DND-41 (cell line): ENCODE measurements around the gene TOX2.

Experiments used
- ATAC-seq: fragments of 200-7000 bp; cut with Tn5 transposase; 3 replicates; pipeline ENCODE4 v1.9.1; 2021; ENCODE audit warnings: low read depth; ENCODE audit not compliant: insufficient read depth
- DNase-seq: peaks from one replicate; pipeline ENCODE4 v3.0.0-alpha.2; 2020
- H2AFZ ChIP-seq: 2 replicates; pipeline ENCODE4 v1.6.0; 2012; ENCODE audit warnings: low read depth, low read length
- H3K27ac ChIP-seq: 2 replicates; pipeline ENCODE4 v1.5.1; 2012; ENCODE audit warnings: low read length, inconsistent platforms
- H3K27me3 ChIP-seq: fragments of 200-600 bp; sonication (generic); 2 replicates; pipeline ENCODE4 v1.6.0; 2012; ENCODE audit warnings: low read length, mild to moderate bottlenecking, inconsistent platforms; ENCODE audit not compliant: insufficient read depth, poor library complexity
- H3K36me3 ChIP-seq: 2 replicates; pipeline ENCODE4 v1.5.1; 2012; ENCODE audit warnings: low read length, inconsistent platforms; ENCODE audit not compliant: insufficient read depth
- H3K4me1 ChIP-seq: 2 replicates; pipeline ENCODE4 v1.5.1; 2012; ENCODE audit warnings: mild to moderate bottlenecking, low read length; ENCODE audit not compliant: insufficient read depth
- H3K4me2 ChIP-seq: 2 replicates; pipeline ENCODE4 v1.6.0; 2012; ENCODE audit warnings: mild to moderate bottlenecking, moderate library complexity, low read length, inconsistent platforms; ENCODE audit not compliant: insufficient read depth
- H3K4me3 ChIP-seq, 2 experiments: fragments of 200-600 bp in 1 of 2; shearing (Covaris generic) in 1 of 2; 2 replicates each; pipeline ENCODE4 v1.5.1; 2012 to 2016; ENCODE audit warnings: inconsistent platforms in 2 of 2, low read length in 2 of 2, mild to moderate bottlenecking in 2 of 2, low read depth in 1 of 2, moderate library complexity in 1 of 2
- H3K79me2 ChIP-seq: 2 replicates; pipeline ENCODE4 v1.6.0; 2012; ENCODE audit warnings: low read length, inconsistent platforms; ENCODE audit not compliant: insufficient read depth
- H3K9ac ChIP-seq: 2 replicates; pipeline ENCODE4 v1.6.0; 2012; ENCODE audit warnings: low read depth, mild to moderate bottlenecking, inconsistent platforms, low read length, moderate library complexity
- H3K9me3 ChIP-seq: 2 replicates; pipeline ENCODE4 v1.5.1; 2012; ENCODE audit warnings: low read length, moderate library complexity, mild to moderate bottlenecking, inconsistent platforms; ENCODE audit not compliant: insufficient read depth, severe bottlenecking
- H4K20me1 ChIP-seq: 2 replicates; pipeline ENCODE4 v1.6.0; 2012; ENCODE audit warnings: low read length; ENCODE audit not compliant: insufficient read depth
- CTCF ChIP-seq: IDR thresholded peaks from 2 replicates; pipeline ENCODE4 v1.5.1; 2012; ENCODE audit warnings: borderline replicate concordance, low read length, moderate library complexity, mild to moderate bottlenecking; ENCODE audit not compliant: poor library complexity, severe bottlenecking; ENCODE audit errors: extremely low read depth
- EZH2 ChIP-seq: IDR thresholded peaks from 3 replicates; pipeline ENCODE4 v1.6.1; 2012; ENCODE audit warnings: borderline replicate concordance, low read depth, mild to moderate bottlenecking, moderate library complexity, low read length, inconsistent platforms; ENCODE audit not compliant: severe bottlenecking

Gene TOX2

DNA sequence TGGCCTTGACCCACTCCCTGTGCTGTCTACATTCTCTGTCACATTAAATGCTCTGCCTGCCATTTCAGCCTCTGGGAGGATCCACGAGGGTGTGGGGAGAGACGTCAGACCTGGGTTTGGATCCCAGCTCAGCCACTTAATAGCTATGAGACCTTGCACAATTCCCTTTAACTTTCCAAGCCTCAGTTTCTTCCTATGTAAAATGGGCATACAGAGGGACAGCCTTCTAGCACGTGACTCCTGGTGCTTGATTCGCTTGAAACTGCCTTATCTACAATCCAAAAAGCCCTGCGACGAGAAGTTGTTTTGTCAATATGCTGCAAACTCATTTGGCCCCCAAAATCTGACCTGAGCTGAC is 40.0 kb downstream of the TOX2 start:
- ATAC-seq (no peak), DNase-seq (no peak)
- TF ChIP-seq CTCF = no peak
- no peak for TF ChIP-seq EZH2
- Histone ChIP-seq H3K4me1 (peaks cover 70% of the 10 kb centered on the region), H3K9me3 (no peaks in the 10 kb centered on the region), H3K36me3 (no peaks in the 10 kb centered on the region), H3K9ac (no peak overlapping the region), H3K27ac (peak overlapping the region; percentile 47), H3K4me3 (no peak overlapping the region), H3K79me2 (no peaks in the 10 kb centered on the region), H3K4me2 (no peak overlapping the region), H4K20me1 (peaks cover 41% of the 10 kb centered on the region), H2AFZ (no peak overlapping the region), H3K27me3 (peaks cover 12% of the 10 kb centered on the region)

- TF ChIP-seq CTCF = no peak
- no peak for TF ChIP-seq EZH2
- H2AFZ ChIP-seq = no peak overlapping the region
- peaks cover 12% of the 10 kb centered on the region for H3K27me3 ChIP-seq
- H3K79me2 ChIP-seq = no peaks in the 10 kb centered on the region
- peaks cover 70% of the 10 kb centered on the region for H3K4me1 ChIP-seq
- ATAC-seq = peak; percentile 67
- peak overlapping the region; percentile 47 for H3K27ac ChIP-seq
- H4K20me1 ChIP-seq = peaks cover 38% of the 10 kb centered on the region
- H3K4me3 ChIP-seq = no peak overlapping the region
- H3K36me3 ChIP-seq = no peaks in the 10 kb centered on the region
- H3K9ac ChIP-seq = no peak overlapping the region
- H3K9me3 ChIP-seq = no peaks in the 10 kb centered on the region
- no peak overlapping the region for H3K4me2 ChIP-seq
- DNase-seq = peak; percentile 77
These were observed 40.6 kb downstream of the TOX2 start for GRCh38 chr20:43955062-43955749.

- peaks cover 65% of the 10 kb centered on the region for H3K4me1 ChIP-seq
- no peak for DNase-seq
- H3K79me2 ChIP-seq = no peaks in the 10 kb centered on the region
These were observed 41.1 kb downstream of the TOX2 start for GRCh38 chr20:43955750-43956191.

More at GRCh38 chr20:43955750-43956191, 41.1 kb downstream of the TOX2 start:
- ATAC-seq = no peak
- H3K36me3 ChIP-seq = no peaks in the 10 kb centered on the region
- no peak overlapping the region for H3K9ac ChIP-seq
- TF ChIP-seq EZH2 (no peak), CTCF (no peak)
- H3K27me3 ChIP-seq = peaks cover 12% of the 10 kb centered on the region
- peaks cover 33% of the 10 kb centered on the region for H4K20me1 ChIP-seq
- H3K27ac ChIP-seq = peak overlapping the region; percentile 11
- H3K9me3 ChIP-seq = no peaks in the 10 kb centered on the region
- H2AFZ ChIP-seq = no peak overlapping the region
- no peak overlapping the region for H3K4me3 ChIP-seq
- H3K4me2 ChIP-seq = no peak overlapping the region
